ENCODE results near the gene DDX10.

GRCh38 chr11:108802492-108802891 lies 137.6 kb downstream of the DDX10 start:
- no peak for TF ChIP-seq CTCF (IDR thresholded peaks at IDR 0.05)
- TF ChIP-seq POLR2A (IDR thresholded peaks at IDR 0.05) = no peak
